ENCODE measurements around the gene SAMD8. TPM values are rescaled to one million over a fixed set of nuclear protein-coding genes. Genes with fewer than 3 reads are reported as not detected.

Gene SAMD8
- 19.7 and 29.3 TPM in 2 replicates for total RNA-seq

- no peak for DNase-seq (ENCODE audit: extremely low read depth, low read depth, low spot score)
Observed at GRCh38 chr10:75111365-75111906, at the start of gene SAMD8. Gene SAMD8, plus strand, starts transcription at chr10:75111656. Its CDS starts 38,873 bp downstream, at chr10:75150529.

- DNase-seq (ENCODE audit: extremely low read depth, low read depth, low spot score) = no peak
Observed at GRCh38 chr10:75061709-75062505, 49.5 kb upstream of the SAMD8 start.

GRCh38 chr10:75062506-75063299 lies 48.8 kb upstream of the SAMD8 start:
- DNase-seq (ENCODE audit: extremely low read depth, low read depth, low spot score) = no peak

DNA sequence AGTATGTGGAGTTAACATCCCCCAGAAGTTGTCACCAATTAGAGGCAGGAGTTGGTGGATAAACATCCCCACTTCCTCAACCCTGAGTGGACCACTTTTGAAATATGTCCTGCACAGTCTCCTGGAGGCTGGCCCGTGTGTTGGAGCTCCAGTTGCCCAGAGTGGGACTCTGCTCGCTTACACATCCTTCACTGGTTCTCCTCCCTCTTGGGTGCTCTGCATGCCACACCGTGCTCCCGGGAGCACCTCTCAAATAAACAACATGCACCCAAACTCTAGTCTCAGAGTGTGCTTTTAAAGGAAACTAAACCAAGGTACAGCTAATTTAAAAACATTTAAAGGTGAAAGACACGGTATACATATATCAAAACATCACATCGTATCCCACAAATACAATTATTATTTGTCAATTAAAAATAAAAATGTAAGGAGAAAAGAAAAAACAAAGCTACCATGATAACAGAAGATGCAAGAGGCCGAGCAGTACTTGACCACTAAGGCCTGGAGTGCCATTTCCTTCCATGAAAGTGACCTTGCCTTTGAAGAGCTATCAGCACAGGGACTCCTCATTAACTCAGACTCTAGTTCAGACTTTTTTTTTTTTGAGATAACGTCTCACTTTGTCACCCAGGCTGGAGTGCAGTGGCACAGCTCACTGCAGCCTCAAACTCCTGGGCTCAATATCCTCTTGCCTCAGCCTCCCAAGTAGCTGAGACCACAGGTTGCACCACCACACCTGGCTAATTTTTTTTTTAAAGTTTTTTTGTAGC lies 47.8 kb upstream of the SAMD8 start:
- DNase-seq (ENCODE audit: extremely low read depth, low read depth, low spot score) = no peak

DNA sequence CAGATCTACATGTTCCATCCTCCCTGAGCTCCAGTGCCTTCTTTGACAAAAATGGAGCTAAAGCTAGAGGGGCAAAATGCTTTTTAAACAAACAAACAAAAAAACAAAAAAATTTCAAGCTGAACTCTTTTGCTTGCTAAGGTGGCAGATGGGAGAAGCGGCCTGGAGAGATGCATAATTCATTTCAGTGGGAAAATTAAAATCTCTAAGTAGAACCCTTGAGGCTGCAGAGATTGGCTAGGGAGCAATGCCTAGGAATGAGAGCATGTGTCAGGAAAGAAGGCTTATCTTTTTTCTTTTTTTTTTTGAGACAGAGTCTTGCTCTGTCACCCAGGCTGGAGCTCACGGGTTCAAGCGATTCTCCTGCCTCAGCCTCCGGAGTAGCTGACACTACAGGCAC lies 46.4 kb upstream of the SAMD8 start:
- DNase-seq (ENCODE audit: extremely low read depth, low read depth, low spot score) = no peak

GRCh38 chr10:75066271-75066670 lies 45.2 kb upstream of the SAMD8 start:
- no peak for DNase-seq (ENCODE audit: extremely low read depth, low read depth, low spot score)

- no peak for DNase-seq (ENCODE audit: extremely low read depth, low read depth, low spot score)
Observed at GRCh38 chr10:75067272-75067671, 44.2 kb upstream of the SAMD8 start.

DNA sequence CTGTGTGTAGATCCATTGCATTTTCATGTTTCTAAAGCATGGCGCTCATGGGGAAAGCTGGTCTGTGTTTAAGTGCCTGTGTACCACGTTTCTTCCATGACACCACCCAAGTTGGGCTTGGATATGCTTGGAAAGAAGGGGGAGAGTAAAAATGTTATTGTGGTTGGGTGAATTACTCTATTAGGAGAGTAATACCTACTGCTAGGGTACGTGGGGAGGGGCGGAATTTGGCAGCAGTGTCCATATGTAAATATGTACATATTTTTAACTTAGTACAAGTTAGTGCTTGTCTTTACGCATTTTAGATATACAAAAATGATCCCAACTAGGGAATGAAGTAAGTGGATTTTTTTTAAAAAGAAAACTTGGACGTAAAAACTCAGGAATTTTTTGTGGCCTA lies 42.9 kb upstream of the SAMD8 start:
- no peak for DNase-seq (ENCODE audit: extremely low read depth, low read depth, low spot score)

DNA sequence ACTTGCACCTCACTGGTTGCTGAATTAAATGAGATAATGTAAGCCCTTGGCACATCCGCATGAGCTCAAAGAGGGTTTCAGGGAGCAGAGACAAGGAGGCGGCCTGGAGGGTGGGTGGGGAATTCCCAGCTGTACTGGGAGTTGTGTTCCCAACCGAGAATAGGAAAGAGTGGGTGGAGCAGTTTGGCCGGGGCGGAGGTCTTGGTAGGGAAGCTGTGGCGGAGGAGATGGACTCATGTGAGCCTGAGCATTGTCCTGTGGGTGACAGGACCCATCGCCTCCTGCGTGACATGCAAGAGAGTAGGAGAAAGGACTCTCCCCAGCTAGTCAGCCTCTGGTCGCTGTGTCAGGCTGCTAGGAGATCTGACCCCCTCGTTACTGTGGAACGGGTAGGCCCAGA lies 41.0 kb upstream of the SAMD8 start:
- DNase-seq (ENCODE audit: extremely low read depth, low read depth, low spot score) = no peak

- no peak for DNase-seq (ENCODE audit: extremely low read depth, low read depth, low spot score)
Observed at GRCh38 chr10:75070961-75071428, 40.5 kb upstream of the SAMD8 start.

- DNase-seq (ENCODE audit: extremely low read depth, low read depth, low spot score) = no peak
Observed at GRCh38 chr10:75071756-75072155, 39.7 kb upstream of the SAMD8 start.

DNA sequence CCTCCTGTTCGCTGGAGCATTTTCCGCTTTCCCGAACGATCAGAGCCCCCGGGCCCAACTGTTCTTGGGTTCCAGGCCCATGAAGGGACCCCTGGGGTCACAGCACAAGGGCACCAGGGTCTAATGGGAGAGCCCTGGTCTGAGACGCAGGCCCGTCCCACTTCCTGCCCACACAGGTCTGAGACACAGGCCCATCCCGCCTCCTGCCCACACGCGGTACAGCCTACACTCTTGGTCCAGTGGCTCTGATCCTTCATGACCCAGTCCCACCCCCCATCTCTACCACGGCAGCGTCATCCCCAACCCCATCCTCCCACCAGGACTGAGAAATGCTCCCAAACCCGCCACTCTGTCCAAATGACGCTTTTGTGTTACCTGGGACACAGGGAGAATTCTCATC lies 38.7 kb upstream of the SAMD8 start:
- no peak for DNase-seq (ENCODE audit: extremely low read depth, low read depth, low spot score)

- DNase-seq (ENCODE audit: extremely low read depth, low read depth, low spot score) = no peak
Observed at GRCh38 chr10:75073442-75073841, 38.0 kb upstream of the SAMD8 start.

GRCh38 chr10:75074711-75075445 lies 36.6 kb upstream of the SAMD8 start:
- no peak for DNase-seq (ENCODE audit: extremely low read depth, low read depth, low spot score)

- DNase-seq (ENCODE audit: extremely low read depth, low read depth, low spot score) = no peak
Observed at GRCh38 chr10:75076348-75076747, 35.1 kb upstream of the SAMD8 start.

DNA sequence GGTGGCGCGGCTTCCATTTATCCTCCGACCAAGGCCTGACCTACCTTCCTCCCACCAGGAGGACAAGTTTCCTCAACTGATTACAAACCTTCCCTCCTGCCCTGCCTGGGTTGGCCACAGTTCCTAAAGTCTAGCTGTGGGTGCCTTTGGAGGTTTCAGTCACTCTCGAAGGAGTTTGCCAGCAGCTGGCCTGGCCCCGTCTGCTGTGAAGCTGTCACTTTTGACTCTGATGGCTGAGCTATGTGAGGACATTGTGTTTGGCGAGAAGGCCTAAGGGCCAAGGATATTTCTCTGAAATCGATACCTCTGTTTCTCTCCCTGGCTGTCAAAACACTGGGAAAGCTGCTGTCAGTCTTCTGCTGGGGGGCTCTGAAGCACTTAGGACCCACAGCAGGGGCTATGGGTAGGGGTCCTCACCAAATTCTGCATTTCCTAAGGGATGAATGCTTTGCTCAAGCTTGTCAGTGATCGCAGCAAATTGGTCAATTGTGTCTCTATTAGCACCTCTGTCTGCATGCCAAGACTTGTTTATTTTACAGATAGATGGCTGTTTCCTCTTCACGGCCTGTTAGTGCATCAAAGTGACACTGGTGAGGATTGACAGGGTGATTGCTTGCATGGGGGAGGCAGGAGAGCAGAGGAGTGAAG lies 31.9 kb upstream of the SAMD8 start:
- no peak for DNase-seq (ENCODE audit: extremely low read depth, low read depth, low spot score)

GRCh38 chr10:75080554-75080953 lies 30.9 kb upstream of the SAMD8 start:
- no peak for DNase-seq (ENCODE audit: extremely low read depth, low read depth, low spot score)

- no peak for DNase-seq (ENCODE audit: extremely low read depth, low read depth, low spot score)
Observed at GRCh38 chr10:75081379-75081778, 30.1 kb upstream of the SAMD8 start.

DNA sequence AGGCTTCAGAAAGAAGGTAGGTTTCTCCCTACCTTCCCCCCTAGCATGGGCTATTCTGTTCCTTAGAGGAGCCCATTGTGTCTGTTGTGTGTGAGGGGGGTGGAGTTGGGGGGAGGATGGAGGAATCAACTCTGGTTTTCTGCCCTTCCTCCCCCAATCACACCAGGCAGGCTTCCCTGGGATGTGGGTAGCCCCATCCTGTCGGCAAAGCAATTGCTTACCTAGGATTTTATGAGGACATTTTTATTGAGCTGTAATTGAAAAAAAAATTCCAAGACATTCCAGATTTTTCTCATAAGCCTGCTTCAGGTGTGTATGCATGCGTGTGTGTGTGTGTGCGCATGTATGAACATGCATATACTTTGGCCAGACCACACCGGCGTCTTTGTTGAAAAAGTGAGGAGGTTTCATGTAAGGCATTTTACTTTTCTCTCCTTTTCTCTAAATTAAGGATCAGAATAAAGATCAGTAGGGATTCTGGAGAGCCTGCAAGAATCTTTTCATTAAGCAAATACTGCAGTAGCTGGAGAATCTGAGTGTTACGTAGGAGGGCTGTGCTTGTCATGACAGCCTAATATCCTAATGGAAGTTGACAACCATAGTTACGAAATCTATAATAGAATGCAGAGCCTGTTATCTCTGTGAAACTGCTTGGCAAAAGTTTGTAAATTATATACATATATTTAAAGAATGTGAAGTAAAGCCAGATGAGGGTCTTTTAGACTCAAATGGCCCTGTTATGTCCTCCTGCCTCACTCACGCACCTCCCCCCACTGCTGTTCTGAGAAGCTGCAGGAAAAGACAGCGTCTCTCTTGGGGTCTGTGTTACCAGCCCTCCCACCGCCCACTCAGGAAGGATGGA lies 27.3 kb upstream of the SAMD8 start:
- no peak for DNase-seq (ENCODE audit: extremely low read depth, low read depth, low spot score)
